ENCODE data around the gene SEMA5B. TPM values are rescaled to one million over a fixed set of nuclear protein-coding genes. Genes with fewer than 3 reads are reported as not detected.

Gene SEMA5B
- total and polyA plus RNA-seq, 2 donors (not counting 3 experiments of a cell fraction or from before 2014, with no cell fraction given) = 0.07 TPM; not detected in 1

DNA sequence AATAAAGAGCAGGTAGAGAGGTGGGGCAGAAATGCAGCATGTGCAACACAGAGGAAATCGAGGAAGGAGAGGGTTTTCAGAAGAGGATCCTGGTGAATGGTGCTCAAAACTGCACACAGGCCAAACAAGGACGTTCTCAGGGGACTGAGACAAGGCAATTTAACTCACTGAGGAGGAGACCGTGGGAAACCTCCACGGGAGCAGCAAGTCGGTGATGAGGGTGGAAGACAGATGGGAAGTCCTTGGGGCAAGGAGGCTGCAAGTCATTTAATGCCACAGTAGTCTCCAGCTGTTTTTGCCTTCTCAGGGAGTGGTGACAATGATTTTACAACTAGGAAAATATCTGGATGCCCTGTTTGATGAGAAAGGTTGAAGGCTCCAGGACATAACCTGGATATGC, 27.8 kb upstream of the SEMA5B start:
- TF ChIP-seq EZH2 (IDR thresholded peaks at IDR 0.05; ENCODE audit: borderline replicate concordance, low read depth, low read length, severe bottlenecking) = no peak
- TF ChIP-seq POLR2AphosphoS5 (IDR thresholded peaks at IDR 0.05; ENCODE audit: insufficient read depth, low read depth, low read length) = no peak
- H3K9me1 ChIP-seq (replicated peaks; ENCODE audit: control insufficient read depth, extremely low read depth, insufficient read depth, low read length) = no peaks in the 10 kb centered on the region
- POLR2A ChIA-PET = no interaction called here
- DNase-seq (ENCODE audit: low read depth, low spot score) = no peak
- intact Hi-C loops (cut with micrococcal nuclease) (no loop called here), dilution Hi-C loops (cut with MboI; ENCODE audit: extremely low pct_ligation_motif_present, low sequenced_read_pairs) (no loop called here)
- H3K4me3 ChIP-seq (replicated peaks in 1 of 3; ENCODE audit: insufficient read depth in 1 of 3, low read depth in 1 of 3, low read length in 3 of 3) = no peak overlapping the region
- BruUV-seq (replicated peaks) = no TSS peak
- H3K9me3 ChIP-seq (replicated peaks; ENCODE audit: control insufficient read depth, insufficient read depth, low read length) = no peaks in the 10 kb centered on the region
- FAIRE-seq = no peak
- no peaks in the 10 kb centered on the region for H3K79me2 ChIP-seq (ENCODE audit: control insufficient read depth, insufficient read depth, low read length)
- H3K4me2 ChIP-seq (ENCODE audit: insufficient read depth, low read length) = no peak overlapping the region
- H4K20me1 ChIP-seq (replicated peaks; ENCODE audit: control insufficient read depth, extremely low read depth, insufficient read depth, low read length) = no peaks in the 10 kb centered on the region
- no peak overlapping the region for H3K27ac ChIP-seq (ENCODE audit: insufficient read depth, low read depth, low read length)
- peaks cover 0 to 5% of the 10 kb centered on the region in 2 experiments for H3K27me3 ChIP-seq (ENCODE audit: control insufficient read depth in 2 of 2, insufficient read depth in 2 of 2, low read length in 2 of 2)
- no peaks in the 10 kb centered on the region for H3K36me3 ChIP-seq (ENCODE audit: control insufficient read depth in 2 of 2, extremely low read depth in 1 of 2, insufficient read depth in 2 of 2, low read length in 2 of 2)
- H3K9ac ChIP-seq (replicated peaks; ENCODE audit: extremely low read depth, insufficient read depth, low read length) = no peak overlapping the region
- H3K4me1 ChIP-seq (ENCODE audit: control insufficient read depth, extremely low read depth, insufficient read depth, low read length) = peaks cover 5% of the 10 kb centered on the region
- CTCF ChIA-PET = no interaction called here
- no peak overlapping the region for H2AFZ ChIP-seq (ENCODE audit: low read depth, low read length)

DNA sequence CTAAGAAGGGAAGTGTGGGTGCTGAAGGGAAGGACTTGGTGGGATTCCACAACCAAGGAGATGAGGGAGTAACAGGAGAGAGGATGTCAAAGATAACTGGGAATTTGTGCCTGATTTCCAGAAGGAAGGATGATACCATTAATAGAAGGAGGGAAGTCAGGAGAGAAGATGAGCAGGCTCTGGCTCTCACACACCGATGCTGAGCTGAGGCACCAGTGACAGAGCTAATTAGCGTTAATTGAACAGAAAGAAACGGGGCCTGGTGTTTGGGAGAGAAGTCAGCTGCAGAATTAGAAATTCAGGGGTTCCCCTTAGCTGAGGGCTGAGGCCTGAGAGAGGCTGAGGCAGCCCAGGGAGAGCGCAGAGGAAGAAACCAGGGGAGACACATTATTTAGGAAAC, 27.4 kb upstream of the SEMA5B start:
- H3K4me1 ChIP-seq (ENCODE audit: control insufficient read depth, extremely low read depth, insufficient read depth, low read length) = peaks cover 5% of the 10 kb centered on the region
- dilution Hi-C loops (cut with MboI; ENCODE audit: extremely low pct_ligation_motif_present, low sequenced_read_pairs) (no loop called here), intact Hi-C loops (cut with micrococcal nuclease) (no loop called here)
- no peaks in the 10 kb centered on the region for H4K20me1 ChIP-seq (replicated peaks; ENCODE audit: control insufficient read depth, extremely low read depth, insufficient read depth, low read length)
- H2AFZ ChIP-seq (ENCODE audit: low read depth, low read length) = no peak overlapping the region
- no peak overlapping the region for H3K27ac ChIP-seq (ENCODE audit: insufficient read depth, low read depth, low read length)
- no peak overlapping the region for H3K4me2 ChIP-seq (ENCODE audit: insufficient read depth, low read length)
- no peak overlapping the region for H3K9ac ChIP-seq (replicated peaks; ENCODE audit: extremely low read depth, insufficient read depth, low read length)
- peaks cover 0 to 5% of the 10 kb centered on the region in 2 experiments for H3K27me3 ChIP-seq (ENCODE audit: control insufficient read depth in 2 of 2, insufficient read depth in 2 of 2, low read length in 2 of 2)
- FAIRE-seq = no peak
- BruUV-seq (replicated peaks) = no TSS peak
- H3K36me3 ChIP-seq (ENCODE audit: control insufficient read depth in 2 of 2, extremely low read depth in 1 of 2, insufficient read depth in 2 of 2, low read length in 2 of 2) = no peaks in the 10 kb centered on the region
- no peaks in the 10 kb centered on the region for H3K9me3 ChIP-seq (replicated peaks; ENCODE audit: control insufficient read depth, insufficient read depth, low read length)
- DNase-seq (ENCODE audit: low read depth, low spot score) = no peak
- ChIA-PET CTCF (no interaction called here), POLR2A (no interaction called here)
- no peaks in the 10 kb centered on the region for H3K9me1 ChIP-seq (replicated peaks; ENCODE audit: control insufficient read depth, extremely low read depth, insufficient read depth, low read length)
- H3K4me3 ChIP-seq (replicated peaks in 1 of 3; ENCODE audit: insufficient read depth in 1 of 3, low read depth in 1 of 3, low read length in 3 of 3) = no peak overlapping the region
- TF ChIP-seq, protein P1, sequence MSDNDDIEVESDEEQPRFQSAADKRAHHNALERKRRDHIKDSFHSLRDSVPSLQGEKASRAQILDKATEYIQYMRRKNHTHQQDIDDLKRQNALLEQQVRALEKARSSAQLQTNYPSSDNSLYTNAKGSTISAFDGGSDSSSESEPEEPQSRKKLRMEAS (IDR thresholded peaks at IDR 0.05; ENCODE audit: insufficient read depth, insufficient read length) = no peak
- TF ChIP-seq JUN (IDR thresholded peaks at IDR 0.05; ENCODE audit: borderline replicate concordance, insufficient read depth, insufficient read length, low read depth) = no peak
- TF ChIP-seq MYC (IDR thresholded peaks at IDR 0.05; ENCODE audit: low read depth, low read length) = no peak
- TF ChIP-seq, protein P2, sequence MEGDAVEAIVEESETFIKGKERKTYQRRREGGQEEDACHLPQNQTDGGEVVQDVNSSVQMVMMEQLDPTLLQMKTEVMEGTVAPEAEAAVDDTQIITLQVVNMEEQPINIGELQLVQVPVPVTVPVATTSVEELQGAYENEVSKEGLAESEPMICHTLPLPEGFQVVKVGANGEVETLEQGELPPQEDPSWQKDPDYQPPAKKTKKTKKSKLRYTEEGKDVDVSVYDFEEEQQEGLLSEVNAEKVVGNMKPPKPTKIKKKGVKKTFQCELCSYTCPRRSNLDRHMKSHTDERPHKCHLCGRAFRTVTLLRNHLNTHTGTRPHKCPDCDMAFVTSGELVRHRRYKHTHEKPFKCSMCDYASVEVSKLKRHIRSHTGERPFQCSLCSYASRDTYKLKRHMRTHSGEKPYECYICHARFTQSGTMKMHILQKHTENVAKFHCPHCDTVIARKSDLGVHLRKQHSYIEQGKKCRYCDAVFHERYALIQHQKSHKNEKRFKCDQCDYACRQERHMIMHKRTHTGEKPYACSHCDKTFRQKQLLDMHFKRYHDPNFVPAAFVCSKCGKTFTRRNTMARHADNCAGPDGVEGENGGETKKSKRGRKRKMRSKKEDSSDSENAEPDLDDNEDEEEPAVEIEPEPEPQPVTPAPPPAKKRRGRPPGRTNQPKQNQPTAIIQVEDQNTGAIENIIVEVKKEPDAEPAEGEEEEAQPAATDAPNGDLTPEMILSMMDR (IDR thresholded peaks at IDR 0.05; ENCODE audit: extremely low read depth in 1 of 2, insufficient read depth in 1 of 2, low read depth in 1 of 2, low read length in 2 of 2) = no peak
- no peak for TF ChIP-seq EZH2 (IDR thresholded peaks at IDR 0.05; ENCODE audit: borderline replicate concordance, low read depth, low read length, severe bottlenecking)
- no peak for TF ChIP-seq GATA2 (IDR thresholded peaks at IDR 0.05; ENCODE audit: insufficient read depth, insufficient read length, low read depth, low read length)
- TF ChIP-seq POLR2A (IDR thresholded peaks at IDR 0.05; ENCODE audit: low read depth, low read length) = no peak
- no peak for TF ChIP-seq FOS (IDR thresholded peaks at IDR 0.05; ENCODE audit: borderline replicate concordance, insufficient read depth, low read length)
- TF ChIP-seq POLR2AphosphoS5 (IDR thresholded peaks at IDR 0.05; ENCODE audit: insufficient read depth, low read depth, low read length) = no peak
- no peaks in the 10 kb centered on the region for H3K79me2 ChIP-seq (ENCODE audit: control insufficient read depth, insufficient read depth, low read length)

Data from endothelial cell of umbilical vein (primary cell).